ENCODE data around the gene ANKRD13C. TPM values are rescaled to one million over a fixed set of nuclear protein-coding genes. Genes with fewer than 3 reads are reported as not detected.
"Not testable (repeated sequence)": the region's sequence is repeated elsewhere in the genome, so short reads cannot be mapped to it uniquely, and the experiment has no call there.

Gene ANKRD13C
- total RNA-seq, 4 donors from 2014 or later, result 37.0 to 42.9 (median 38.1) TPM

DNA sequence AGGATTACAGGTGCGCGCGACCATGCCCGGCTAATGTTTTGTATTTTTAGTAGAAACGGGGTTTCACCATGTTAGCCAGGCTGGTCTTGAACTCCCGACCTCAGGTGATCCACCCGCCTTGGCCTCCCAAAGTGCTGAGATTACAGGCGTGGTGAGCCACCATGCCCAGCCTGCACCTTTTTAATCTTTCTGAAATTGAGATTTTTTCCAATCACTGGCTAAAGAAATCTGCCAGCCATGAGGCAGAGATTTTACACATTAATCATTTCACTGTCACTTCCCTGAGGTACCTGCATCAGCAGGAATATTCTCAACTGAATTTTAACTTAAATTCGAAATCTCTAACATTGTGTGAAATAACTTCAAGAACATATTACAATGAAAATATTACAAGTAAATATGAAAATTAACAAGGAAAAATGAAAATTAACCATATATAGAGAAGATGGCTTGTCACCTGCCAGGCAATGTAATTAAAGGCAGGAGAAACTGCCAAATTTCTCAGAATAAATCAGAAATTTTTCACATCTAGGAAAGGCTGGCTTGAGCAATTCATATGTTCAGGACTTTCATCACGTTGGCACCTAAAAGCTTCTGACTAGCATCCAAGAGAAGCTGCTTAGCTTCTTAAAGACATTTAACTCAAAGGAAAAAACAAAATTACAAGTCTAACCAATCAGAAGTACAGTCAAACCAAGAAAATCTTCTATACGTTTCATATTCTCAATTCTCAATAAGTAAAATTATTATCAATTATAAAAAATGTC lies 5.9 kb downstream of the ANKRD13C start:
- Histone ChIP-seq H3K4me1 (peaks cover 0 to 69% (median 17%) of the 10 kb centered on the region in 4 donors), H3K4me3 (no peak overlapping the region), H3K36me3 (no peaks in the 10 kb centered on the region), H3K9me3 (no peaks in the 10 kb centered on the region), H3K27ac (no peak overlapping the region), H3K27me3 (no peaks in the 10 kb centered on the region)
- TF ChIP-seq EP300 (IDR thresholded peaks at IDR 0.05), result no peak
- no peak for TF ChIP-seq POLR2A (IDR thresholded peaks at IDR 0.05)
- TF ChIP-seq, protein P1, sequence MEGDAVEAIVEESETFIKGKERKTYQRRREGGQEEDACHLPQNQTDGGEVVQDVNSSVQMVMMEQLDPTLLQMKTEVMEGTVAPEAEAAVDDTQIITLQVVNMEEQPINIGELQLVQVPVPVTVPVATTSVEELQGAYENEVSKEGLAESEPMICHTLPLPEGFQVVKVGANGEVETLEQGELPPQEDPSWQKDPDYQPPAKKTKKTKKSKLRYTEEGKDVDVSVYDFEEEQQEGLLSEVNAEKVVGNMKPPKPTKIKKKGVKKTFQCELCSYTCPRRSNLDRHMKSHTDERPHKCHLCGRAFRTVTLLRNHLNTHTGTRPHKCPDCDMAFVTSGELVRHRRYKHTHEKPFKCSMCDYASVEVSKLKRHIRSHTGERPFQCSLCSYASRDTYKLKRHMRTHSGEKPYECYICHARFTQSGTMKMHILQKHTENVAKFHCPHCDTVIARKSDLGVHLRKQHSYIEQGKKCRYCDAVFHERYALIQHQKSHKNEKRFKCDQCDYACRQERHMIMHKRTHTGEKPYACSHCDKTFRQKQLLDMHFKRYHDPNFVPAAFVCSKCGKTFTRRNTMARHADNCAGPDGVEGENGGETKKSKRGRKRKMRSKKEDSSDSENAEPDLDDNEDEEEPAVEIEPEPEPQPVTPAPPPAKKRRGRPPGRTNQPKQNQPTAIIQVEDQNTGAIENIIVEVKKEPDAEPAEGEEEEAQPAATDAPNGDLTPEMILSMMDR (IDR thresholded peaks at IDR 0.05), result no peak
- 88% methylated on average over 11 of the region's 11 CpGs for WGBS, 2 donors
- DNase-seq (ENCODE audit: low spot score in 2 of 2), result no peak

DNA sequence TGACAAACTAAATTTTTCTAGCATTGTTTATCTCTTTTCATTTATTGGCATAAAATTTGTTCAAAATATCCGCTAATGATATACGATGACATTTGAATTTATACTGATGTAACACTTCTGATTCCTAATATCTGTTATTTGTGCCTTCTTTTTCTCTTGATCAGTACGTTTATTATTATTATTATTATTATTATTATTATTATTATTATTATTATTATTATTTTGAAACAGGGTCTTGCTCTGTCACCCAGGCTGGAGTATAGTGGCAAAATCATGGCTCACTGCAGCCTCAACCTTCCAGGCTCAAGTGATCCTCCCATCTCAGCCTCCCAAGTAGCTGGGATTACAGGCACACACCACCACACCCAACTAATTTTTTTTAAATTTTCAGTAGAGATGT lies 14.9 kb downstream of the ANKRD13C start:
- not testable (repeated sequence) for DNase-seq (ENCODE audit: low spot score in 2 of 2); H3K9me3 ChIP-seq; H3K27me3 ChIP-seq; H3K4me3 ChIP-seq; H3K27ac ChIP-seq
- 93 to 97% methylated on average over 3 of the region's 3 CpGs for WGBS, 2 donors
- peaks cover 0 to 20% (median 0%) of the 10 kb centered on the region in 3 donors for H3K36me3 ChIP-seq
- peaks cover 0 to 24% (median 0%) of the 10 kb centered on the region in 4 donors for H3K4me1 ChIP-seq

DNA sequence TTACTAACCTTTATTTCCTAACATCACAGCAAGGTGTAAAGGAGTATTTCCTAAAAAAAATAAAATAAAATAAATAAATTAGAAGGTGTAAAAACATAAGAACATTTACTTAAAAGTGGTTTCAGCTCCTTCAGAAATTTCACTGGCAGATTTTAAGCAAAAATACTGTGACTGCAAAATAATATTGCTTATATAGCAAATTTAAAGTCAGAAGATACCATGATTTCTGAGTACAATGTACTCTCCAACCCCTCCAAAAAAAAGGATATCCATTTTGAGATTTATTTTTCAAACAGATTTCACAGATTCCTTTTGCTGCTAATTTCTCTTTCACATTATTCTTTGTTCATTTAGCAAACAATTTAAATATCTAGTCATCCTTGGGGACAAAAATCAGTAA lies 18.5 kb downstream of the ANKRD13C start:
- H3K9me3 ChIP-seq, result no peaks in the 10 kb centered on the region
- H3K36me3 ChIP-seq, result peaks cover 0 to 35% (median 0%) of the 10 kb centered on the region in 3 donors
- H3K4me3 ChIP-seq, result no peak overlapping the region
- peaks cover 0 to 14% (median 0%) of the 10 kb centered on the region in 4 donors for H3K4me1 ChIP-seq
- no peak for DNase-seq (ENCODE audit: low spot score in 2 of 2)
- H3K27me3 ChIP-seq, result no peaks in the 10 kb centered on the region
- TF ChIP-seq, protein P1 (IDR thresholded peaks at IDR 0.05), result no peak
- no peak for TF ChIP-seq EP300 (IDR thresholded peaks at IDR 0.05)
- TF ChIP-seq POLR2A (IDR thresholded peaks at IDR 0.05), result no peak
- H3K27ac ChIP-seq, result peak overlapping the region in 1 of 4 donors; percentile 4

DNA sequence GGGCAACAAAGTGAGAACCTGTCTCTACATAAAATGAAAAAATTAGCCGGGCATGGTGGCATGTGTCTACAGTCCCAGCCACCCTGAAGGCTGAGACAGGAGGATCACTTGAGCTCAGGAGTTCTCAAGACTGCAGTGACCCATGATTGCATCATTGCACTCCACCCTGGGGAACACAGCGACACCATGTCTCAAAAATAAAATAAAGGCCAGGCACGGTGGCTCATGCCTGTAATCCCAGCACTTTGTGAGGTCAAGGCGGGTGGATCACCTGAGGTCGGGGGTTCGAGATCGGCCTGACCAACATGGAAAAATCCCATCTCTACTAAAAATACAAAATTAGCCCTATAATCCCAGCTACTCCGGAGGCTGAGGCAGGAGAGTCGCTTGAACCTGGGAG lies 20.1 kb downstream of the ANKRD13C start:
- Histone ChIP-seq H3K9me3 (no peaks in the 10 kb centered on the region), H3K4me3 (no peak overlapping the region), H3K36me3 (peaks cover 0 to 35% (median 0%) of the 10 kb centered on the region in 3 donors), H3K27ac (no peak overlapping the region), H3K27me3 (no peaks in the 10 kb centered on the region), H3K4me1 (peaks cover 0 to 14% (median 0%) of the 10 kb centered on the region in 4 donors)
- 92 to 98% methylated on average over 9 of the region's 9 CpGs for WGBS, 2 donors
- DNase-seq (ENCODE audit: low spot score in 2 of 2), result no peak
- TF ChIP-seq EP300 (IDR thresholded peaks at IDR 0.05) (no peak), POLR2A (IDR thresholded peaks at IDR 0.05) (no peak)
- TF ChIP-seq, protein P1 (IDR thresholded peaks at IDR 0.05), result no peak

DNA sequence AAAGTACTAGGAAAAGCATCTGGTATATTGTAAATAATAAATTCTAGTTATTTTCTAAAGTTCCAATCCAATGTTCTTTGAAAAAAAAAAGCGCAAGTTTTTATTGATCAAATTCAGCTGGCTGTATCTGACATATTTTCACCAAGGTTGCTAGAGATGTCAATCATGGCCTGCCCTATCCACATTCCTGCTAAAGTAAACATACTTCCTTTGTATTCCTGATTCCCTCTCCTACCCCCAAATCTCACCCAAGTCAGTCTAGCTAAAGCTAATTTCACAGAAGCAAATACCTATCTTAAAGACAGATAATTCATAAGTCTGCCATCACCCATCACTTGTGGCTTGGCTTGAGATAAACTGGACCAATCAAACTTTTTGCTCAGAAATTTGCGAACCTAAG lies 21.3 kb downstream of the ANKRD13C start:
- H3K27me3 ChIP-seq, result no peaks in the 10 kb centered on the region
- H3K9me3 ChIP-seq, result no peaks in the 10 kb centered on the region
- WGBS, 2 donors, result 94 to 99% methylated on average over 2 of the region's 2 CpGs
- no peak for DNase-seq (ENCODE audit: low spot score in 2 of 2)
- H3K27ac ChIP-seq, result no peak overlapping the region
- peaks cover 0 to 14% (median 0%) of the 10 kb centered on the region in 4 donors for H3K4me1 ChIP-seq
- TF ChIP-seq EP300 (IDR thresholded peaks at IDR 0.05) (no peak), POLR2A (IDR thresholded peaks at IDR 0.05) (no peak)
- TF ChIP-seq, protein P1 (IDR thresholded peaks at IDR 0.05), result no peak
- H3K36me3 ChIP-seq, result peaks cover 0 to 30% (median 0%) of the 10 kb centered on the region in 3 donors
- H3K4me3 ChIP-seq, result no peak overlapping the region
